B cell (primary cell): ENCODE measurements around the gene OS9. TPM values are rescaled to one million over a fixed set of nuclear protein-coding genes. Genes with fewer than 3 reads are reported as not detected.

ENCODE experiments used
- ATAC-seq: fragments of 200-7000 bp; cut with Tn5 transposase; one replicate; pipeline ENCODE4 v1.10.0; 2021; ENCODE audit warnings: low read depth, mild to moderate bottlenecking, moderate number of reproducible peaks, moderate library complexity
- CTCF ChIA-PET: fragments of 350-600 bp; sonication (Branson Sonifier 250); formaldehyde crosslinking; loops from one replicate; lab custom pipeline; 2021; ENCODE audit warnings: antibody characterized with exemption, inconsistent platforms; lab: Charles Lee
- POLR2A ChIA-PET: fragments of 350-600 bp; sonication (Branson Sonifier 250); formaldehyde crosslinking; loops from one replicate; lab custom pipeline; 2021; ENCODE audit warnings: antibody characterized with exemption; lab: Charles Lee
- DNase-seq: peaks from one replicate; pipeline ENCODE4 v3.0.0; 2013
- H2AFZ ChIP-seq: 2 replicates; pipeline ENCODE4 v1.6.1; 2012; ENCODE audit warnings: mild to moderate bottlenecking, low read depth, low read length; ENCODE audit not compliant: insufficient read depth, poor library complexity, severe bottlenecking
- H3K27ac ChIP-seq, 2 donors: 1 replicate in 1 of 2; 2 replicates in 1 of 2; pipeline ENCODE4 v1.5.1; 2012 to 2013; ENCODE audit warnings: low read length in 2 of 2, mild to moderate bottlenecking in 2 of 2, moderate library complexity in 1 of 2
- H3K27me3 ChIP-seq, 4 experiments: fragments of 200-600 bp in 1 of 4; sonication (generic) in 1 of 4; replicated peaks in 1 of 4; 1 replicate in 2 of 4; 2 replicates in 2 of 4; pipeline versions ENCODE4 v1.6.1 to v1.7.0; 2013 to 2016; ENCODE audit warnings: low read length in 3 of 4, mild to moderate bottlenecking in 2 of 4, mixed read lengths in 1 of 4, moderate library complexity in 1 of 4; ENCODE audit not compliant: insufficient read depth in 4 of 4, control insufficient read depth in 3 of 4; ENCODE audit errors: control extremely low read depth in 1 of 4
- H3K36me3 ChIP-seq, 2 experiments: replicated peaks in 1 of 2; 1 replicate in 1 of 2; 2 replicates in 1 of 2; pipeline versions ENCODE4 v1.6.1 to v1.7.1; 2013; ENCODE audit warnings: low read length in 1 of 2; ENCODE audit not compliant: insufficient read depth in 2 of 2, control insufficient read depth in 1 of 2; ENCODE audit errors: control extremely low read depth in 1 of 2, extremely low read depth in 1 of 2
- H3K4me1 ChIP-seq, 2 donors: fragments of 200-600 bp in 1 of 2; sonication (generic) in 1 of 2; 1 replicate in 1 of 2; 2 replicates in 1 of 2; pipeline versions ENCODE4 v1.5.1 to v1.6.1; 2013 to 2017; ENCODE audit warnings: low read length in 2 of 2; ENCODE audit not compliant: control insufficient read depth in 2 of 2, insufficient read depth in 2 of 2
- H3K4me2 ChIP-seq: replicated peaks from 2 replicates; pipeline ENCODE3; 2012; ENCODE audit warnings: mild to moderate bottlenecking, low read depth, low read length; ENCODE audit not compliant: poor library complexity, severe bottlenecking
- H3K4me3 ChIP-seq, 5 experiments: fragments of 200-600 bp in 1 of 5; sonication (generic) in 1 of 5; 1 replicate in 3 of 5; 2 replicates in 2 of 5; pipeline versions ENCODE4 v1.5.1 to v1.7.0; 2011 to 2016; ENCODE audit warnings: low read length in 4 of 5, mild to moderate bottlenecking in 4 of 5, low read depth in 2 of 5, control low read depth in 1 of 5, moderate library complexity in 1 of 5; ENCODE audit not compliant: insufficient read depth in 1 of 5; ENCODE audit errors: control extremely low read depth in 1 of 5, extremely low read depth in 1 of 5
- H3K79me2 ChIP-seq: fragments of 200-600 bp; sonication (generic); one replicate; pipeline ENCODE4 v1.6.0; 2016; ENCODE audit warnings: low read length; ENCODE audit not compliant: control insufficient read depth, insufficient read depth
- H3K9ac ChIP-seq: fragments of 200-600 bp; sonication (generic); 2 replicates; pipeline ENCODE4 v1.6.1; 2017; ENCODE audit warnings: mild to moderate bottlenecking, low read length, moderate library complexity
- H3K9me3 ChIP-seq, 3 donors: one replicate each; pipeline versions ENCODE4 v1.6.1 to v1.7.1; 2013; ENCODE audit warnings: low read length in 2 of 3; ENCODE audit not compliant: control insufficient read depth in 2 of 3, insufficient read depth in 1 of 3; ENCODE audit errors: control extremely low read depth in 1 of 3
- H4K20me1 ChIP-seq: 2 replicates; pipeline ENCODE4 v1.6.0; 2012; ENCODE audit warnings: mild to moderate bottlenecking, low read length; ENCODE audit not compliant: insufficient read depth, control insufficient read depth, poor library complexity, severe bottlenecking
- H3K27ac Mint-ChIP-seq: one replicate; pipeline ENCODE4 v1.8.0; 2021; ENCODE audit warnings: mixed read lengths
- H3K27me3 Mint-ChIP-seq: one replicate; pipeline ENCODE4 v1.8.0; 2021; ENCODE audit warnings: mixed read lengths
- H3K4me1 Mint-ChIP-seq: one replicate; pipeline ENCODE4 v1.8.0; 2021; ENCODE audit warnings: mixed read lengths
- H3K4me3 Mint-ChIP-seq: one replicate; pipeline ENCODE4 v1.8.0; 2021; ENCODE audit warnings: mixed read lengths
- H3K9me3 Mint-ChIP-seq: one replicate; pipeline ENCODE4 v1.8.0; 2022; ENCODE audit warnings: mixed read lengths; ENCODE audit not compliant: insufficient read depth
- EZH2 ChIP-seq: IDR thresholded peaks from 2 replicates; pipeline ENCODE4 v1.6.1; 2012; ENCODE audit warnings: borderline replicate concordance, low read depth, mild to moderate bottlenecking, moderate library complexity, low read length; ENCODE audit not compliant: insufficient read depth, poor library complexity, severe bottlenecking
- WGBS: methylation state at CpG from one replicate; pipeline ENCODE4 v1.1.5; 2013; ENCODE audit warnings: missing lambda C conversion rate; ENCODE audit not compliant: insufficient coverage; 5-methylcytosine and 5-hydroxymethylcytosine counted together
- intact Hi-C: fragments of 100-400 bp; cut with micrococcal nuclease; formaldehyde crosslinking; loops from one replicate; pipeline ENCODE4 v1.10.0; 2022
- polyA plus RNA-seq: library from polyadenylated mRNA; depleted of rRNA; stranded (reverse); fragments of >200 nt; gene quantifications from 2 replicates; pipeline ENCODE4 v1.2.3, GENCODE V29; 2012
- total RNA-seq, 2 donors: library from RNA; stranded (reverse); fragments of 120-200 nt in 1 of 2; gene quantifications; 1 replicate in 1 of 2; 2 replicates in 1 of 2; pipeline versions ENCODE4 v1.2.3 to v1.2.4, GENCODE V29; 2013 to 2022
- TF ChIP-seq, protein P1 (sequence below): fragments of 200-600 bp; IDR thresholded peaks from one replicate; pipeline ENCODE4 v1.8.0; 2022; ENCODE audit warnings: antibody characterized with exemption, mild to moderate bottlenecking

OS9 gene
- total and polyA plus RNA-seq, 2 donors (not counting 1 experiment from before 2014, with no cell fraction given) = 182 to 234 TPM

DNA sequence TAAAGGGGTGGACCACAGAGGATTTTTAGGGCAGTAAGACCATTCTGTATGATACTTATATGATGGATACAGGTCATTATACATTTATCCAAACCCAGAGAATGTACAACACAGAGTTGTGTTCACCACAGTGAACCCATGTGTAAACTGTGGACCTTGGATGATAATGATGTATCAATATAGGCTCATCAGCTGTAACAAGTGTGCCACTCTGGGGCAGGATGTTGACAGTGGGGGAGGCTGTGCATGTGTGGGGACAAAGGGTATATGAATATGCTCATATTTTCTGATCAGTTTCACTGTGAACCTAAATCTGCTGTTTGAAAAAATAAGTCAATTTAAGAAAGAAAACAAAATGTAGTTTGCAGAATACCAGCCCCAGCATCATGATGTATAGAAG is 14.2 kb upstream of the OS9 start:
- H3K9me3 ChIP-seq = peaks cover under 1 to 12% (median 8%) of the 10 kb centered on the region in 3 donors
- H3K27ac Mint-ChIP-seq = no peak overlapping the region
- H3K4me2 ChIP-seq = no peak overlapping the region
- POLR2A ChIA-PET = no interaction called here
- no peaks in the 10 kb centered on the region for H3K9me3 Mint-ChIP-seq
- H3K36me3 ChIP-seq = no peaks in the 10 kb centered on the region
- H4K20me1 ChIP-seq = no peaks in the 10 kb centered on the region
- H3K4me3 ChIP-seq = no peak overlapping the region
- no peak overlapping the region for H3K27ac ChIP-seq
- ATAC-seq (no peak), DNase-seq (no peak)
- no peaks in the 10 kb centered on the region for H3K4me1 Mint-ChIP-seq
- H3K27me3 Mint-ChIP-seq = peaks cover 18% of the 10 kb centered on the region
- no peak overlapping the region for H3K4me3 Mint-ChIP-seq
- TF ChIP-seq, protein P1, sequence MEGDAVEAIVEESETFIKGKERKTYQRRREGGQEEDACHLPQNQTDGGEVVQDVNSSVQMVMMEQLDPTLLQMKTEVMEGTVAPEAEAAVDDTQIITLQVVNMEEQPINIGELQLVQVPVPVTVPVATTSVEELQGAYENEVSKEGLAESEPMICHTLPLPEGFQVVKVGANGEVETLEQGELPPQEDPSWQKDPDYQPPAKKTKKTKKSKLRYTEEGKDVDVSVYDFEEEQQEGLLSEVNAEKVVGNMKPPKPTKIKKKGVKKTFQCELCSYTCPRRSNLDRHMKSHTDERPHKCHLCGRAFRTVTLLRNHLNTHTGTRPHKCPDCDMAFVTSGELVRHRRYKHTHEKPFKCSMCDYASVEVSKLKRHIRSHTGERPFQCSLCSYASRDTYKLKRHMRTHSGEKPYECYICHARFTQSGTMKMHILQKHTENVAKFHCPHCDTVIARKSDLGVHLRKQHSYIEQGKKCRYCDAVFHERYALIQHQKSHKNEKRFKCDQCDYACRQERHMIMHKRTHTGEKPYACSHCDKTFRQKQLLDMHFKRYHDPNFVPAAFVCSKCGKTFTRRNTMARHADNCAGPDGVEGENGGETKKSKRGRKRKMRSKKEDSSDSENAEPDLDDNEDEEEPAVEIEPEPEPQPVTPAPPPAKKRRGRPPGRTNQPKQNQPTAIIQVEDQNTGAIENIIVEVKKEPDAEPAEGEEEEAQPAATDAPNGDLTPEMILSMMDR = no peak
- no peak for TF ChIP-seq EZH2
- peaks cover 0 to 3% (median 0%) of the 10 kb centered on the region in 4 experiments for H3K27me3 ChIP-seq
- H3K79me2 ChIP-seq = no peaks in the 10 kb centered on the region
- H3K9ac ChIP-seq = no peak overlapping the region
- H3K4me1 ChIP-seq = no peaks in the 10 kb centered on the region
- intact Hi-C loops = no loop called here
- CTCF ChIA-PET = no interaction called here
- no peak overlapping the region for H2AFZ ChIP-seq

DNA sequence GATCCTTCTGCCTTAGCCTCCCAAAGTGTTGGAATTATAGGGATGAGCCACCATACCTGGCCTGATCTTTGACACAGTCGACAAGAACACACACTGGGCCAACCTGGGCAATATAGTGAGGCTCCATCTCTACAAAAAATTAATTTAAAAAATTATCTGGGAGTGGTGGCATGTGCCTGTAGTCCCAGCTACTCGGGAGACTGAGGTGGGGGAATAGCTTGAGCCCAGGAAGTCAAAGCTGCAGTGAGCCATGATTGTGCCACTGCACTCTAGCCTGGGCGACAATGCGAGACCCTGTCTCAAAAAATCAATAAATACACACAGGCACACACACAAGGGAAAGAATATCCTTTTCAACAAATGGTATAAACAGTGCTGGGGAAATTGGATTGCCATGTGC is 6.1 kb upstream of the OS9 start:
- no peak for ATAC-seq
- Mint-ChIP-seq H3K9me3 (no peaks in the 10 kb centered on the region), H3K4me1 (no peaks in the 10 kb centered on the region), H3K27ac (no peak overlapping the region), H3K4me3 (no peak overlapping the region), H3K27me3 (peaks cover 51% of the 10 kb centered on the region)
- Histone ChIP-seq H2AFZ (no peak overlapping the region), H3K4me3 (no peak overlapping the region), H3K9ac (no peak overlapping the region), H3K36me3 (no peaks in the 10 kb centered on the region), H3K27ac (no peak overlapping the region), H3K27me3 (peaks cover 0 to 26% (median 12%) of the 10 kb centered on the region in 4 experiments), H3K9me3 (peaks cover 0 to 1% (median 0%) of the 10 kb centered on the region in 3 donors), H3K4me2 (no peak overlapping the region), H4K20me1 (no peaks in the 10 kb centered on the region), H3K4me1 (no peaks in the 10 kb centered on the region), H3K79me2 (no peaks in the 10 kb centered on the region)
- intact Hi-C loops = no loop called here
- ChIA-PET POLR2A (no interaction called here), CTCF (no interaction called here)
- no peak for TF ChIP-seq EZH2
- TF ChIP-seq, protein P1 = no peak
- no peak for DNase-seq
- 80% methylated on average over 1 of the region's 4 CpGs for WGBS
